Measurements from ENCODE around the gene MAPT. TPM values are rescaled to one million over a fixed set of nuclear protein-coding genes. Genes with fewer than 3 reads are reported as not detected.

MAPT gene
- polyA plus RNA-seq, 3 donors: 0.04 TPM; not detected in 2

- intact Hi-C loops (cut with micrococcal nuclease): no loop called here
- Mint-ChIP-seq H3K36me3 (no peaks in the 10 kb centered on the region), H3K4me1 (no peaks in the 10 kb centered on the region), H3K27ac (no peak overlapping the region), H3K4me3 (no peak overlapping the region), H3K27me3 (ENCODE audit: low read depth in 3 of 3) (peaks cover 0 to 5% (median 2%) of the 10 kb centered on the region in 3 donors), H3K9me3 (no peaks in the 10 kb centered on the region)
- DNase-seq: no peak
- H3K36me3 ChIP-seq (replicated peaks in 1 of 2; ENCODE audit: control insufficient read depth in 1 of 2, insufficient read depth in 2 of 2, low read length in 2 of 2): no peaks in the 10 kb centered on the region
- H3K79me2 ChIP-seq (ENCODE audit: insufficient read depth, low read length): no peaks in the 10 kb centered on the region
- H4K20me1 ChIP-seq (ENCODE audit: insufficient read depth, low read length): no peaks in the 10 kb centered on the region
- H3K9ac ChIP-seq (ENCODE audit: insufficient read depth, low read length, poor library complexity, severe bottlenecking): no peak overlapping the region
- no peaks in the 10 kb centered on the region for H3K4me1 ChIP-seq (ENCODE audit: control insufficient read depth in 1 of 2, insufficient read depth in 2 of 2, low read length in 2 of 2)
- no peak overlapping the region for H3K4me3 ChIP-seq (replicated peaks in 1 of 3; ENCODE audit: low read depth in 2 of 3, low read length in 3 of 3)
- H3K9me3 ChIP-seq (replicated peaks in 1 of 2; ENCODE audit: control insufficient read depth in 1 of 2, insufficient read depth in 1 of 2, low read length in 2 of 2): no peaks in the 10 kb centered on the region
- H3K27me3 ChIP-seq (ENCODE audit: control insufficient read depth in 2 of 2, insufficient read depth in 2 of 2, low read length in 2 of 2): no peaks in the 10 kb centered on the region
- TF ChIP-seq, protein P1, sequence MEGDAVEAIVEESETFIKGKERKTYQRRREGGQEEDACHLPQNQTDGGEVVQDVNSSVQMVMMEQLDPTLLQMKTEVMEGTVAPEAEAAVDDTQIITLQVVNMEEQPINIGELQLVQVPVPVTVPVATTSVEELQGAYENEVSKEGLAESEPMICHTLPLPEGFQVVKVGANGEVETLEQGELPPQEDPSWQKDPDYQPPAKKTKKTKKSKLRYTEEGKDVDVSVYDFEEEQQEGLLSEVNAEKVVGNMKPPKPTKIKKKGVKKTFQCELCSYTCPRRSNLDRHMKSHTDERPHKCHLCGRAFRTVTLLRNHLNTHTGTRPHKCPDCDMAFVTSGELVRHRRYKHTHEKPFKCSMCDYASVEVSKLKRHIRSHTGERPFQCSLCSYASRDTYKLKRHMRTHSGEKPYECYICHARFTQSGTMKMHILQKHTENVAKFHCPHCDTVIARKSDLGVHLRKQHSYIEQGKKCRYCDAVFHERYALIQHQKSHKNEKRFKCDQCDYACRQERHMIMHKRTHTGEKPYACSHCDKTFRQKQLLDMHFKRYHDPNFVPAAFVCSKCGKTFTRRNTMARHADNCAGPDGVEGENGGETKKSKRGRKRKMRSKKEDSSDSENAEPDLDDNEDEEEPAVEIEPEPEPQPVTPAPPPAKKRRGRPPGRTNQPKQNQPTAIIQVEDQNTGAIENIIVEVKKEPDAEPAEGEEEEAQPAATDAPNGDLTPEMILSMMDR (IDR thresholded peaks at IDR 0.05): no peak
- H3K27ac ChIP-seq (ENCODE audit: low read depth in 1 of 2, low read length in 2 of 2): no peak overlapping the region
- H2AFZ ChIP-seq (ENCODE audit: insufficient read depth, low read depth, low read length, poor library complexity, severe bottlenecking): no peak overlapping the region
- WGBS (ENCODE audit: insufficient coverage): 77% methylated on average over 6 of the region's 6 CpGs
- no peak overlapping the region for H3K4me2 ChIP-seq (replicated peaks; ENCODE audit: extremely low read depth, low read length, poor library complexity, severe bottlenecking)
These were observed 97.8 kb downstream of the MAPT start for GRCh38 chr17:45992175-45992574.

GRCh38 chr17:45992904-45993303, 98.5 kb downstream of the MAPT start:
- WGBS (ENCODE audit: insufficient coverage): 97% methylated on average over 9 of the region's 10 CpGs

More at GRCh38 chr17:45992904-45993303, 98.5 kb downstream of the MAPT start:
- Histone ChIP-seq H3K4me3 (replicated peaks in 1 of 3; ENCODE audit: low read depth in 2 of 3, low read length in 3 of 3) (no peak overlapping the region), H3K27ac (ENCODE audit: low read depth in 1 of 2, low read length in 2 of 2) (no peak overlapping the region), H2AFZ (ENCODE audit: insufficient read depth, low read depth, low read length, poor library complexity, severe bottlenecking) (no peak overlapping the region), H3K4me1 (ENCODE audit: control insufficient read depth in 1 of 2, insufficient read depth in 2 of 2, low read length in 2 of 2) (no peaks in the 10 kb centered on the region), H3K27me3 (ENCODE audit: control insufficient read depth in 2 of 2, insufficient read depth in 2 of 2, low read length in 2 of 2) (no peaks in the 10 kb centered on the region), H3K79me2 (ENCODE audit: insufficient read depth, low read length) (no peaks in the 10 kb centered on the region), H3K4me2 (replicated peaks; ENCODE audit: extremely low read depth, low read length, poor library complexity, severe bottlenecking) (no peak overlapping the region), H3K36me3 (replicated peaks in 1 of 2; ENCODE audit: control insufficient read depth in 1 of 2, insufficient read depth in 2 of 2, low read length in 2 of 2) (no peaks in the 10 kb centered on the region), H3K9me3 (replicated peaks in 1 of 2; ENCODE audit: control insufficient read depth in 1 of 2, insufficient read depth in 1 of 2, low read length in 2 of 2) (no peaks in the 10 kb centered on the region), H3K9ac (ENCODE audit: insufficient read depth, low read length, poor library complexity, severe bottlenecking) (no peak overlapping the region), H4K20me1 (ENCODE audit: insufficient read depth, low read length) (no peaks in the 10 kb centered on the region)
- no peak for DNase-seq
- TF ChIP-seq, protein P1 (IDR thresholded peaks at IDR 0.05): no peak
- H3K9me3 Mint-ChIP-seq: no peaks in the 10 kb centered on the region
- H3K4me1 Mint-ChIP-seq: no peaks in the 10 kb centered on the region
- H3K4me3 Mint-ChIP-seq: no peak overlapping the region
- no peak overlapping the region for H3K27ac Mint-ChIP-seq
- H3K36me3 Mint-ChIP-seq: no peaks in the 10 kb centered on the region
- H3K27me3 Mint-ChIP-seq (ENCODE audit: low read depth in 3 of 3): peaks cover 0 to 6% (median under 1%) of the 10 kb centered on the region in 3 donors
- intact Hi-C loops (cut with micrococcal nuclease): no loop called here
